Gastroesophageal sphincter (tissue), 3 donors: Measurements from ENCODE around the gene IL7R.

Experiments used
- CTCF ChIP-seq, 4 experiments: fragments of 200-600 bp in 2 of 4; fragments of 450-650 bp in 2 of 4; sonication (generic) in 1 of 4; IDR thresholded peaks; one replicate each; pipeline ENCODE4 v1.5.1; 2017 to 2019; ENCODE audit warnings: antibody characterized with exemption in 4 of 4, mild to moderate bottlenecking in 2 of 4, moderate library complexity in 2 of 4
- POLR2A ChIP-seq, 2 donors: fragments of 450-650 bp; IDR thresholded peaks; one replicate each; pipeline ENCODE4 v1.6.1; 2017; ENCODE audit warnings: antibody characterized with exemption in 2 of 2, mild to moderate bottlenecking in 2 of 2, moderate library complexity in 1 of 2
- POLR2AphosphoS5 ChIP-seq: sonication (generic); formaldehyde crosslinking; IDR thresholded peaks from one replicate; pipeline ENCODE4 v1.6.1; 2017; ENCODE audit warnings: antibody characterized with exemption

GRCh38 chr5:35855187-35855586 lies 1.5 kb upstream of the IL7R start:
- TF ChIP-seq POLR2AphosphoS5 (no peak), CTCF (IDR thresholded peaks at IDR 0.05) (no peak), POLR2A (IDR thresholded peaks at IDR 0.05) (no peak)
